Subcutaneous preadipocyte (primary cell): Measurements from ENCODE around the gene KIF3C. TPM values are rescaled to one million over a fixed set of nuclear protein-coding genes. Genes with fewer than 3 reads are reported as not detected.

ENCODE experiments used
- small RNA-seq: library from RNA; depleted of rRNA; stranded (forward); fragments of <200 nt; gene quantifications from one replicate; pipeline ENCODE3, GENCODE V24; 2012
- total RNA-seq: library from RNA; depleted of rRNA; stranded (reverse); fragments of >200 nt; gene quantifications from 2 replicates; pipeline ENCODE4 v1.2.3, GENCODE V29; 2012

KIF3C gene
- total RNA-seq: 7.7 and 8.4 TPM in 2 replicates

DNA sequence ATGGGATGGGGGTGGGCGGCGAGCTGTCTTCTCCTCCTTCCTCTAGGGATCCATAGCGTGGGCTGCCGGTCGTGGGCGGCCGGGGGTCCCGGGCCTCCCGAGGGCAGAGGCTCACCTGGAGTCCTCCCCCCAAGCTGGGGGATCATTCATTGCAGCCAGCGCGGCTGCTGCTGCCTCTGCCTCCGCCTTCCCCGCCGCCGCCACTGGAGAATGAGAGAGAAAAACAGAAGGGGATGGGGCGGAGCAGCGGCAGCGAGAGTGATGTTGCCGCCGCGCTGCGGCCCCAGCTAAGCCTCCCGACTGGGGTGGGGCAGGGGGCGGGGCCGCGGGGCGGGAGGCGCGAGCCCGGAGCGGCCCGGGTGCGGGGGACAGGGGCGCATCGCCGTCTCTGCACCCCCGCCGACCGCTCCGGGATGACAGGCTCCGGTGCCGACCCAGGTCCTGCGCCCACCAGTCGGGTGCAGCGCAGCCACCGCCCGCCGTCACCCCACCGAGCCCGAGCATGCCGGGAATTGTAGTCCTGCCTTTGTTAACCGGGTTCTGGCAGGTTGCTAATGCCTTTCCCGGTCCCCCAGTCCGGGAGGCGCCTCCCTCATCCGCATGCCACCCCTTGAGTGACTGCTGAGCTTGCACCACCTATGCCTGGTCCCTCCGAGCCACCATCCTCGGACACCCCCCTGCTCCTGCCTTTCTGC lies at the start of gene KIF3C:
TSS of gene KIF3C (minus strand) at position 225 of the 695 bp plus-strand sequence. CDS start 580 bp downstream, outside the sequence.

DNA sequence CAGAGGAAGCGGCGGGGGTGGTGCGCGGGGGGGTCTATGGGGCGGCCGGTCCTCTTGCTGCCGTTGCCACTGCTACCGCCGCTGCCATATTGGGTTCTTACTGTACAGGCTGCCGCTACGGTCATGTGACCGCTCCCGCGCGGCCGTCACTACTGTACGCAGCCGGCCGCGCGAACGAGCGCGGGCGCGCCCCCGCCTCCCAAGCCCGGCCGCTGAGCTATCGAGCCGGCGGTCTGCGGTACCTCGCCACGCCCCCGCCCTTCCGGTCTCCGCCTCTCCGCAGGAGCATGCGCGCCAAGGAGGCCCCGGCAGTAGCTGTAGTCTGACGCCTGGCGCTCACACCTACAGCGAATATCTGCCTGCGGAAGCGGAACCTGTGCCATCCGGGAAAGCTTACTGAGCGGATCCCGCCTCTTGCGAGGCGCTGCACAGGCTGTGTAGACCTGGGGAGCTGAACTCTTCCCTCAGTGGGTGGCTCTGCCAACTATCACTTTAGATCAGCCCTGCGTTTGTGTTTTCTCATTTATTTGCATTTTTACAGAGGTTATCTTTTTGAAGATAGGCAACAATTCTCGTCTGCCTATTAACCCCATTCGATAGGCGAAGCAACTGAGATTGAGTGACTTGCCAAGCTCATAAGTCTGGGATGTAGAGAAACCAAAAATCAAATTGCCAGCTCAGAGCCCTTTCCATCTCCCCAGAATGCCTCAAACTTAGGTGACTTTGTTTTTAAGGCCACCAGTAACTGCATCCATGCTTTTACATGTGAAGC lies 103.8 kb downstream of the KIF3C start, which contains the start of gene ASXL2:
TSS of gene ASXL2 (minus strand) at position 127 of the 772 bp plus-strand sequence. CDS start 265 bp downstream, outside the sequence.

Small RNA genes lying within 50 kb of the gene (small RNA-seq; reads per million reads assigned to genes)
- not detected for gene NDUFB4P4
- not detected for gene UQCRHP2

Other genes starting within 250 kb of the KIF3C start
- 9.9 and 16.8 TPM in 2 replicates for gene ASXL2, start 104.0 kb downstream of the KIF3C start, total RNA-seq
- 109 and 111 TPM in 2 replicates for gene RAB10, start 51.6 kb upstream of the KIF3C start, total RNA-seq
- gene GAREM2, start 190.6 kb upstream of the KIF3C start, total RNA-seq: 0.78 and 1.5 TPM in 2 replicates